Activated naive CD4-positive, alpha-beta T cell treated with anti-CD3 and anti-CD28 coated beads, Interleukin-2, amount 10 ng/mL, durations not matched to agents 7 days and 5 days (primary cell): Measurements from ENCODE around the gene ABHD2.

Experiments
- CTCF ChIA-PET: fragments of 350-600 bp; sonication (Branson Sonifier 250); formaldehyde crosslinking; loops from one replicate; lab custom pipeline; 2021; ENCODE audit warnings: antibody characterized with exemption; lab: Charles Lee
- DNase-seq: peaks from one replicate; pipeline ENCODE4 v3.0.0-alpha.2; 2020
- H3K27ac Mint-ChIP-seq: one replicate; pipeline ENCODE4 v1.8.0; 2021; ENCODE audit warnings: mild to moderate bottlenecking, moderate library complexity, mixed read lengths
- H3K27me3 Mint-ChIP-seq: one replicate; pipeline ENCODE4 v1.8.0; 2021; ENCODE audit warnings: mild to moderate bottlenecking, mixed read lengths
- H3K36me3 Mint-ChIP-seq: one replicate; pipeline ENCODE4 v1.8.0; 2021; ENCODE audit warnings: mixed read lengths
- H3K4me1 Mint-ChIP-seq: one replicate; pipeline ENCODE4 v1.8.0; 2021; ENCODE audit warnings: mixed read lengths
- H3K4me3 Mint-ChIP-seq: one replicate; pipeline ENCODE4 v1.8.0; 2021; ENCODE audit warnings: mild to moderate bottlenecking, moderate library complexity, mixed read lengths
- H3K9me3 Mint-ChIP-seq: one replicate; pipeline ENCODE4 v1.8.0; 2021; ENCODE audit warnings: mixed read lengths

The ABHD2 gene

DNA sequence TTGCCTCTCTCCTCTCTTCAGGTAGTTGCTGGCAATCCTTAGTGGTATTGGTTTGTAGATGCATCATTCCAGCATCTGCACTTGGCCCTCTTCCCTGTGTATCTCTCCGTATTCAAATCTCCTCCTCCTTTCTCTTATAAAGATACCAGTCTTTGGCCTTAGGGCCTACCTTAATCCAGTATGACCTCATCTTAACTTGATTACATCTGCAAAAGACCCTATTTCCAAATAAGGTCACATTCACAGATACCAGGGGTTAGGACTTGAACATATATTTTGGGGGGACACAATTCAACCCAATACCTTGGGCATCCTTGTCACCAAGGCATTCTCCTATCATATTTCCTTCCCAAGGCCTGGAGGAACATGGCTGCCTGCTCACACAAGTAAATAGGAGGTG is 22.0 kb upstream of the ABHD2 start:
- CTCF ChIA-PET, result interaction anchor here (3.1 kb wide), 1 partner anchor 9 kb away, joined by 17 read pairs; no protein-coding TSS in a partner anchor
- peaks cover 10% of the 10 kb centered on the region for H3K4me1 Mint-ChIP-seq
- H3K27me3 Mint-ChIP-seq, result no peaks in the 10 kb centered on the region
- H3K9me3 Mint-ChIP-seq, result peaks cover 12% of the 10 kb centered on the region
- DNase-seq, result no peak
- no peaks in the 10 kb centered on the region for H3K36me3 Mint-ChIP-seq
- no peak overlapping the region for H3K27ac Mint-ChIP-seq
- no peak overlapping the region for H3K4me3 Mint-ChIP-seq

DNA sequence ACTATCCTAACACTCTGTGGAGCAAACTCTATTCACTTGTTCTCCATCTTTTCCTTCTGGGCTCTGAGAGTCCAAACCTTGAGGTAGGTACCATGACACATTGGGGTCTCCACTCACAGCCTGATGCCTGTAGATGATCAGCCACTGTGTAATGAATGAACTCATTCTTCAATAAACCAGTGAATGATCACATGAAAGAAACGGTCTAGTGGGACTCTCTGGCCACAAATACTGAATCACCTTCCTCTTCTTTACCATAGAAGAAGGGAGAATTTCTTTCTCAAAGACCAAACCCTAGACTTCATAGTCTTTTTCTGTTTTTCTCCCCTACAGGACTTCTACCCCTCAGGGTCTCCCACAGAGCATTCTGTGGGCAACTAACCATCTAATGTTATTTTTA is 20.5 kb upstream of the ABHD2 start:
- Mint-ChIP-seq H3K27me3 (no peaks in the 10 kb centered on the region), H3K4me1 (peaks cover 10% of the 10 kb centered on the region), H3K9me3 (peaks cover 12% of the 10 kb centered on the region), H3K27ac (peak overlapping the region; percentile 30), H3K36me3 (no peaks in the 10 kb centered on the region), H3K4me3 (no peak overlapping the region)
- CTCF ChIA-PET, result interaction anchor here (0.6 to 3.1 kb wide), 3 partner anchors 10 to 138 kb away, joined by 3 to 17 read pairs (median 7); no protein-coding TSS in a partner anchor
- no peak for DNase-seq

DNA sequence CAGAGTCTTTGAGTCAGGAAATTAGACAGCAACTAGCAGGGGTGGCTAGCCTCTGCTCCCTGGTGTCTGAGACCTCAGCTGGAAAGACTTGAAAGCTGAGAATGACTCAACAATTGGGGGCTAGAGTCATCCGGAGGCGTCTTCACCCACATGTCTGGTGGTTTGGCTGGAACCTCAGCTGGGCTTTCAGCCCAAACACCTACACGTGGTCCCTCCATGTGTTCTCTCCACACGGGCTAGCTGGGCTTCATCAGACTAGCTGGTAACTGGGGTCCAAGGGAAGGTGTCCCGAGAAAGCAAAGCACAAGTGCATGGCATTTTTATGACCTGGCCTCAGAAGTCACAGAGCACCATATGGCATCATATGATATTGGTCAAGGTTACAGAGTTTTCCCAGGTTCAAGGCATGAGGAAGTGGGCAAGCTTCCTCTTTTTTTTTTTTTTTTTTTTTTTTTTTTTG is 19.9 kb upstream of the ABHD2 start:
- CTCF ChIA-PET, result interaction anchor here (0.6 to 3.1 kb wide), 4 partner anchors 11 to 137 kb away, joined by 3 to 17 read pairs (median 5); no protein-coding TSS in a partner anchor
- DNase-seq, result peak; percentile 34
- peaks cover 12% of the 10 kb centered on the region for H3K9me3 Mint-ChIP-seq
- H3K27me3 Mint-ChIP-seq, result no peaks in the 10 kb centered on the region
- H3K36me3 Mint-ChIP-seq, result no peaks in the 10 kb centered on the region
- peak overlapping the region; percentile 43 for H3K27ac Mint-ChIP-seq
- H3K4me1 Mint-ChIP-seq, result peaks cover 10% of the 10 kb centered on the region
- H3K4me3 Mint-ChIP-seq, result no peak overlapping the region

DNA sequence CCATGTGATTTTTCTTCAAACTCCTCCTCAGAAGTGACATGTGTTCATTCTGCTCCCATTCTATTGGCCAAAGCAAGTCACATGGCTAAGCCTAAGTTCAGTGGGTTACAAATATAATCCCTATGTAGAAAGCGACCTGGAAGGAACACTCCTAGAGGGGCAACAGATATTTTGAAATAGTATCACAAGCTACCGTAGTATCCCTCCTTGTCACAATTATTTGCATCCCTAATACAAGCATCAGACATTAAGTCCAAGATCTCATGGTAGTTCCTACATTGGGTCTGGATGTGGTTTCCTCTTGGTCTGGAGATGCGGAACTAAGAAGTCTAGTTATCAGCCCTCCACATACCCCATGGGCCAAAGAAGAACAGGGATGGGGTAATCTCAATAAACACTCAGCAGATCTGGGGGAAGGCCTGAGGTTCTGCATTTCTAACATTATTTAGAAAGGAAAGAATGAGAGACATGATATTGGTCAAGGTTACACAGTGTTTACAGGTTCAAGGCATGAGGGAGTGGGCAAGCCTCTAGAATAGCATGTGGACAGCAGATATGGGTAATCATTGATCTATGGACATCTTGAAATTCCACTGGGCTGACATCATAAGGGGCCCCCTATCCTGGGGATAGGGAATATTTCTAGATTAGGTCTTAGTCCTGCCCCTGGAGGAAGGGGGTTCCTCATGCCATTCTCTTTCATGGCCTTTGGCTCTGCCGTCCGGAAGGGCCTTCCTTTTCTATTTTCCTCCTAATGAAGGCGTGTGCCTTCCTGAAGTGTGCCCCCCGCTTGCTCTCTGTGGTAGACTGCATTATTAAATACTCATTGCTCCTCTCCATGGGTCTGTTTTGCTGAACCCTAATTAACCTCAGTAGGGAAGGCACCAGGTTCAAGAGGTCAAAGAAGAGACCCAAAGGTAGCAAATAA is 17.8 kb upstream of the ABHD2 start:
- Mint-ChIP-seq H3K27me3 (peaks cover 8% of the 10 kb centered on the region), H3K9me3 (peaks cover 12% of the 10 kb centered on the region), H3K36me3 (no peaks in the 10 kb centered on the region), H3K4me1 (peaks cover 10% of the 10 kb centered on the region), H3K27ac (no peak overlapping the region), H3K4me3 (no peak overlapping the region)
- no peak for DNase-seq
- CTCF ChIA-PET, result no interaction called here

- peaks cover 12% of the 10 kb centered on the region for H3K9me3 Mint-ChIP-seq
- peaks cover 10% of the 10 kb centered on the region for H3K4me1 Mint-ChIP-seq
- H3K27ac Mint-ChIP-seq, result no peak overlapping the region
- peaks cover 12% of the 10 kb centered on the region for H3K27me3 Mint-ChIP-seq
- H3K4me3 Mint-ChIP-seq, result no peak overlapping the region
- no peaks in the 10 kb centered on the region for H3K36me3 Mint-ChIP-seq
- DNase-seq, result no peak
- CTCF ChIA-PET, result interaction anchor here (1.0 to 1.9 kb wide), 2 partner anchors 13 to 97 kb away, joined by 3 to 13 read pairs; no protein-coding TSS in a partner anchor
These were observed 16.8 kb upstream of the ABHD2 start for GRCh38 chr15:89071471-89071870.

DNA sequence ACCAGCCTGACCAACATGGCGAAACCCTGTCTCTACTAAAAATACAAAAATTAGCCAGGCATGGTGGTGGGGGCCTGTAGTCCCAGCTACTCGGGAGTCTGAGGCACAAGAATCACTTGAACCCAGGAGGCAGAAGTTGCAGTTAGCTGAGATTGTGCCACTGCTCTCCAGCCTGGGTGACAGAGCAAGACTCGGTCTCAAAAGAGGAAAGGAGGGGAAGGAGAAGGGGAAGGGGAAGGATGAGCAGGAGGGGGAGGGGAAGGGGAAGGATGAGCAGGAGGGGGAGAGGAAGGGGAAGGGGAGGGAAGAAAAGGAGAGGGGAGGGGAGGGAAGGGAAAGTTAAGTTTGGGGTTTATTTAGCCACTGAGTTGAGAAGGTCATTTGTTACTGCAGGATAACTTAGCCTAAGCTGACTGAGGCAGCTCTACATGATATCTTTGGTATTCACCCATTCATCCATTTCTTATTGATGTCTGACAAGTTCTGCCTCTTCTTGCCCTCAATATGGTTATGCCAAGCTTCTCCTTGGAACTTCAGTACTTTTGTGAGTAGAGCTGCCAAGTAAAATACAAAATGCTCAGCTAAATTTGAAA is 15.9 kb upstream of the ABHD2 start:
- peaks cover 10% of the 10 kb centered on the region for H3K4me1 Mint-ChIP-seq

GRCh38 chr15:89074402-89075012 is 13.7 kb upstream of the ABHD2 start:
- H3K4me1 Mint-ChIP-seq, result no peaks in the 10 kb centered on the region
- H3K27ac Mint-ChIP-seq, result no peak overlapping the region
- CTCF ChIA-PET, result interaction anchor here (1.2 to 1.3 kb wide), 2 partner anchors 15 to 17 kb away, joined by 3 to 4 read pairs; no protein-coding TSS in a partner anchor
- no peaks in the 10 kb centered on the region for H3K36me3 Mint-ChIP-seq
- DNase-seq, result no peak
- H3K4me3 Mint-ChIP-seq, result no peak overlapping the region
- no peaks in the 10 kb centered on the region for H3K9me3 Mint-ChIP-seq
- H3K27me3 Mint-ChIP-seq, result peaks cover 21% of the 10 kb centered on the region

More for the DNA sequence above, 15.9 kb upstream of the ABHD2 start:
- CTCF ChIA-PET, result interaction anchor here (0.7 to 1.9 kb wide), 4 partner anchors 14 to 106 kb away, joined by 3 to 13 read pairs (median 3); no protein-coding TSS in a partner anchor
- Mint-ChIP-seq H3K4me3 (no peak overlapping the region), H3K27me3 (peaks cover 12% of the 10 kb centered on the region), H3K9me3 (peaks cover 4% of the 10 kb centered on the region), H3K27ac (no peak overlapping the region), H3K36me3 (no peaks in the 10 kb centered on the region)
- no peak for DNase-seq

DNA sequence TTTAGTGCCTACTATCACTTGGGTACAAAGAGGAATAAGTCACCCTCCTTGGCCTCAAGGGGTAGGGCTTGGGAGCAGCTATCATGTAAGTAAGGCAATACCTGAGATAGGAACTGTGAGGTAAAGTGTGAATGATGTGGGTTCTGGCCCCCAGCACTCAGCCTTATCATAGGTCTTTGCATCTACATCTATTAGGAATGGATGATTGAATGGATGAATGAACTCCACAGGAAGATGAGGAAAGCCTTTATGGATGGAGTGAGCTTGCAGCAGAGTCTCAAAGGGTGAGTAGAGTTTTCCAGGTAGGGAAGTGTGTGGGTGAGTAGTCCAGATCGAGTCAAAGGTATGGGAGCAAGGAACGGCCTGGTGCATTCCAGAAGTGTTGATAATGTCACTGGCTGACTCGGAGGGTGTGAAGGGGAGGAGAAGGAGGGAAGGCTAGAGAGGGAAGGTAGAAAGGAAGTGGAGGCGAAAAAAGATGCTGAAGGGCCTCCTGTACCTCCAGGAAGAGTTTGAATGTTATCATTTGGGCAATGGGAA is 13.1 kb upstream of the ABHD2 start:
- H3K4me3 Mint-ChIP-seq, result no peak overlapping the region
- H3K27ac Mint-ChIP-seq, result no peak overlapping the region
- H3K27me3 Mint-ChIP-seq, result peaks cover 27% of the 10 kb centered on the region
- DNase-seq, result no peak
- H3K9me3 Mint-ChIP-seq, result no peaks in the 10 kb centered on the region
- no peaks in the 10 kb centered on the region for H3K4me1 Mint-ChIP-seq
- CTCF ChIA-PET, result interaction anchor here (1.2 to 1.3 kb wide), 2 partner anchors 14 to 18 kb away, joined by 3 to 4 read pairs; no protein-coding TSS in a partner anchor
- H3K36me3 Mint-ChIP-seq, result no peaks in the 10 kb centered on the region

- no peaks in the 10 kb centered on the region for H3K36me3 Mint-ChIP-seq
- no peak for DNase-seq
- CTCF ChIA-PET, result interaction anchor here (1.1 to 1.3 kb wide), 2 partner anchors 14 to 96 kb away, joined by 3 read pairs; no protein-coding TSS in a partner anchor
- no peaks in the 10 kb centered on the region for H3K9me3 Mint-ChIP-seq
- no peaks in the 10 kb centered on the region for H3K4me1 Mint-ChIP-seq
- no peak overlapping the region for H3K4me3 Mint-ChIP-seq
- H3K27ac Mint-ChIP-seq, result no peak overlapping the region
- peaks cover 27% of the 10 kb centered on the region for H3K27me3 Mint-ChIP-seq
These were observed 12.4 kb upstream of the ABHD2 start for GRCh38 chr15:89075846-89076245.

DNA sequence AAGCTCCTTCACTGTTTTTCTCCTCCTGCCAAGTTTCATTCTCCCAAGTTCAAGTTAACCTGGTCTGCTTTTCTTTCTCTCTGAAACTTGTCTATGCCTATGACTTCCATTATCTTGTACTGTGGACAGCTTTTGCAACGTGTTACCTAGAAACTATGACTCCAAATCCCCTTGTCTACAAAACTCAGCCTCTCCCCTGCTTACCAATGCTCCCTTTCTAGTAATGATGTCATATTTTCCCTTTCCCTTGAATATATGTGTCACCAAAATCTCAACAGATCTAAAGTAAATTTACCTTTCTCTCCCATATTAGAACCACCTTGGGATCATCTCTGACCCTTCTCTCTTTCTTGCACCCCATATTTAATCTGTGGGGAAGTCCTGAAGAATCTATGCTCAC is 10.5 kb upstream of the ABHD2 start:
- CTCF ChIA-PET, result interaction anchor here (1.0 kb wide), 1 partner anchor 49 kb away, joined by 3 read pairs; no protein-coding TSS in a partner anchor
- peaks cover 27% of the 10 kb centered on the region for H3K27me3 Mint-ChIP-seq
- DNase-seq, result no peak
- H3K4me1 Mint-ChIP-seq, result no peaks in the 10 kb centered on the region
- H3K27ac Mint-ChIP-seq, result no peak overlapping the region
- no peak overlapping the region for H3K4me3 Mint-ChIP-seq
- H3K9me3 Mint-ChIP-seq, result no peaks in the 10 kb centered on the region
- no peaks in the 10 kb centered on the region for H3K36me3 Mint-ChIP-seq

- Mint-ChIP-seq H3K4me1 (no peaks in the 10 kb centered on the region), H3K27ac (no peak overlapping the region), H3K9me3 (no peaks in the 10 kb centered on the region), H3K27me3 (peaks cover 23% of the 10 kb centered on the region), H3K36me3 (no peaks in the 10 kb centered on the region), H3K4me3 (no peak overlapping the region)
- CTCF ChIA-PET, result interaction anchor here (1.4 to 1.5 kb wide), 2 partner anchors 9 to 99 kb away, joined by 4 to 5 read pairs; partner anchors contain the start of gene ABHD2
- no peak for DNase-seq
These were observed 9.1 kb upstream of the ABHD2 start for GRCh38 chr15:89078851-89079810.

DNA sequence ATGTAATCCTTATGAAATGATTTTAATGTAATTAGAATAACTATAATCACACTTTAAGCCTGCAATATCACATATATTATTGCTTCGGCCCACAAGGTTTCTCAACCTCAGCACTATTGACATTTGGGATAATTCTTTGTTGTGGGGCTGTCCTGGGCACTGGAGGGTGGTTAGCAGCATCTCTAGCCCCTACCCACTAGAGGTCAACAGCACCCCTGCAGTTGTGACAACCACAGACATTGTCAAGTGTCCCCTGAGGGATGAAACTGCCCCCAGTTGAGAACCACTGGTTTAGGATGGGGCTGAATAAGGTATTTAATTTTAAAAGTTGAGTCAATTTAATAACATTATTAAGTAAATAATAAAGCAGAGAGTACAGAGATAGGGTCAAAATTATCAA is 6.4 kb upstream of the ABHD2 start:
- no peak for DNase-seq
- H3K36me3 Mint-ChIP-seq, result no peaks in the 10 kb centered on the region
- H3K4me1 Mint-ChIP-seq, result no peaks in the 10 kb centered on the region
- H3K27ac Mint-ChIP-seq, result no peak overlapping the region
- no peaks in the 10 kb centered on the region for H3K9me3 Mint-ChIP-seq
- H3K4me3 Mint-ChIP-seq, result no peak overlapping the region
- CTCF ChIA-PET, result no interaction called here
- H3K27me3 Mint-ChIP-seq, result peaks cover 18% of the 10 kb centered on the region
